GM06990 (cell line): ENCODE data around the gene DEPDC4.

Source experiments
- DNase-seq: peaks from one replicate; pipeline ENCODE4 v3.0.0-alpha.2; 2011; ENCODE audit not compliant: insufficient read length; ENCODE audit errors: extremely low read depth
- H3K27me3 ChIP-seq: replicated peaks from 2 replicates; pipeline ENCODE4 v1.6.0; 2011; ENCODE audit warnings: low read length; ENCODE audit not compliant: control insufficient read depth, insufficient read depth
- H3K36me3 ChIP-seq: 2 replicates; pipeline ENCODE4 v1.5.1; 2011; ENCODE audit warnings: low read length; ENCODE audit not compliant: control insufficient read depth, insufficient read depth
- H3K4me3 ChIP-seq: replicated peaks from 2 replicates; pipeline ENCODE4 v1.5.1; 2011; ENCODE audit warnings: low read depth, mild to moderate bottlenecking, control low read depth, low read length
- CTCF ChIP-seq: IDR thresholded peaks from 2 replicates; pipeline ENCODE4 v1.5.1; 2011; ENCODE audit warnings: low read length, control low read depth, mild to moderate bottlenecking, inconsistent platforms; ENCODE audit not compliant: insufficient read depth, poor library complexity, severe bottlenecking

Gene DEPDC4

DNA sequence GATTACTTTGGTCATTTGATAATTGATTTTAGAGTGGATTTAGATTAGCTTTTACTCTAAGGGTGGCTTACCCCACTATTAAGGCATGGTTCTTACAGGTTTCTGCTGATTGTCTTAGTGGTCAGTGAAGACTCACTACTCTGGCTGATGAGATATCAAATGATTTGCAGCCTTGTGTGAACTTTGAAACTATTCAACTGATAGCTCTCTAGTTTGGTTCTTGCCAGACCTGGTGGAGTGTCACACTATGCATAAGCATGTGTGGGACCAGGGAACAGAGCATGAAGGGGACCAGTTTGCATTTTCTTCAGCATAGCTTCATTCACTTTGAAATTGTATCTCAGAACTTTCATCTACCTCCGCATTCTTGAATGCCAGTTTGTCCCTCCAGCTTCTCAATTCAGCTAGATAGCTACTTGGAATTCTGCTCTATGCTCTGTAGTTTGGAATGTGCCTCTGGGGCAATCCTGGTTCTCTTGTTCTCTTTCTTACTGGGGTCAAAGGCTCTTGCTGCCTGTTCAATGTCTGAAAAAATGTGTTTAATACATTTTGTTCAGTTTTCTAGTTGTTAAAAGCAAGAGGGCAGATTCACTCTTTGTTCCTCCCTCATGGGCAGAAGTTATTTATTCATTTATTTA is 12.8 kb upstream of the DEPDC4 start:
- H3K27me3 ChIP-seq = no peaks in the 10 kb centered on the region
- no peaks in the 10 kb centered on the region; the same call in 1 of the 2 replicates for H3K36me3 ChIP-seq
- no peak for TF ChIP-seq CTCF
- DNase-seq = no peak
- H3K4me3 ChIP-seq = no peak overlapping the region

DNA sequence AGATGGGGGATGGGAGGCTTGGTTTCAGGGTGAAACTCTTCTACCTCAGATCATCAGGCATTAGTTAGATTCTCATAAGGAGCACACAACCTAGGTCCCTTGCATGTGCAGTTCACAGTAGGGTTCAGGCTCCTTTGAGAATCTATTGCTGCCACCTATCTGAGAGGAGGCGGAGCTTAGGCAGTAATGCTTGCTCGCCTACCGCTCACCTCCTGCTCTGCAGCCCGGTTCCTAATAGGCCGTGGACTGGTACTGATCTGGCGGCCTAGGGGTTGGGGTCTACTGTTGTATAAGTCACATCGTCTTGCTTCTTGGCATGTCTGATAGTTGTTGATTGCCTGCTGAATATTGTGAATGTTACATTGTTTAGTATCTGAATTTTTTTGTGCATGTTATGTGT is 12.3 kb upstream of the DEPDC4 start:
- H3K36me3 ChIP-seq = no peaks in the 10 kb centered on the region; the same call in 1 of the 2 replicates
- no peaks in the 10 kb centered on the region for H3K27me3 ChIP-seq
- DNase-seq = no peak
- no peak for TF ChIP-seq CTCF
- no peak overlapping the region for H3K4me3 ChIP-seq

DNA sequence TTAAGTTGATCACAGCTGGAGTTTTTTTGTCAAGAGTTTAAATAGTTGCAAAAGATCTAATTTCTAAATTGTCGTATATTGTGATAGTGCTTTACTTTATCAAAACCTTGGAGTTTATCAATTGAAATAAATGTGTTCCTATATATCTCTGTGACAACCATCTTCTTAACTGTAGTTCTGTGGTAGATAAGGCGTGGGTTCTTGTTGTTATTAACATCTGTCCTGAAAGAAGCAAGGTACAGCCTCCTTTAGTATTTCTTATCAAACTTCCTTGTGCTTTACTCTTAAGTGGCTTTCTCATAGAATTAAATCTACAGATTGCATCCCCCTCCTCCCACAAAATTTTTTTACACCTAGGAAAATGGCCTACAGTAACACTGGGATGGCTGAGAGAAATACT is 7.4 kb upstream of the DEPDC4 start:
- Histone ChIP-seq H3K27me3 (no peaks in the 10 kb centered on the region), H3K4me3 (no peak overlapping the region), H3K36me3 (no peaks in the 10 kb centered on the region; the same call in 1 of the 2 replicates)
- no peak for TF ChIP-seq CTCF
- DNase-seq = no peak

GRCh38 chr12:100273782-100274181 is 6.9 kb upstream of the DEPDC4 start:
- no peak for TF ChIP-seq CTCF

DNA sequence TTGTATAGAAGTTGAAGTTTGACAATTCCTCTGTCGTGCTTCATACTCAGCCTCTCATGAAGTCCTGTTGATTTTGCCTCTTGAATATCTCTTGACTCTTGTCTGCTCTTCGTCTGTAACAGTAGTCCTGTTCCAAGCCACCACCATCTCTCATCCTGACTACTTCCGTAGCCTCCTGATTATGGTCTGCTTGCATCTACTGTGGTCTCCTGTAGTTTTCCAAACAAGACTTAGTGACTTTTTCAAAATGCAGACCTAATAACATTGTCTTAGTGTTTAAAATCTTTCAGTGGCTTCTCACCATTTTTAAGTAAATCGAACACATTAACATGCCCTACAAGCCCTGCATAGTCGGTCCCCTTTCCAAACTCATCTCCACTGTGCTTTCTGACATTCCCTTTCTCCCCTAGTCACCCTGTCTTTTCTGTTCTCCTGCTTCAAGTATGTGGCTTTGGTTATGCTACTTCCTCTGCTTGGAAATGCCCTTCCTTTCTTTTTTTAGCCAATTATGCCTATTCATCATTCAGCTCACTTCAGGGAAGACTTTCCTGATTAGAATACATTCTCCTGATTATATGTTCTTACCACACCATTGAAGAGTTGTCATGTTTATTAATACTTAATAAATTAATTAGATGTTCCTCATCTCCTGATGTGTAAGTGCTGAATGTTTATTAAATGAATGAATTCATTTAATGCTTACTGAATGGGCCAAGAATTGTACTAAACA is 2.1 kb upstream of the DEPDC4 start:
- no peak for DNase-seq
- no peak for TF ChIP-seq CTCF
- H3K4me3 ChIP-seq = peak overlapping the region; percentile 89
- no peaks in the 10 kb centered on the region for H3K27me3 ChIP-seq
- H3K36me3 ChIP-seq = no peaks in the 10 kb centered on the region

More at GRCh38 chr12:100273782-100274181, 6.9 kb upstream of the DEPDC4 start:
- no peaks in the 10 kb centered on the region for H3K36me3 ChIP-seq
- H3K4me3 ChIP-seq = no peak overlapping the region
- H3K27me3 ChIP-seq = no peaks in the 10 kb centered on the region
- DNase-seq = no peak
